ENCODE results near the gene LLGL2.
A peak's percentile ranks its signal among the peaks of the same experiment; 100 is the strongest.
"Not testable (repeated sequence)": the region's sequence is repeated elsewhere in the genome, so short reads cannot be mapped to it uniquely, and the experiment has no call there.

Gene LLGL2, protein sequence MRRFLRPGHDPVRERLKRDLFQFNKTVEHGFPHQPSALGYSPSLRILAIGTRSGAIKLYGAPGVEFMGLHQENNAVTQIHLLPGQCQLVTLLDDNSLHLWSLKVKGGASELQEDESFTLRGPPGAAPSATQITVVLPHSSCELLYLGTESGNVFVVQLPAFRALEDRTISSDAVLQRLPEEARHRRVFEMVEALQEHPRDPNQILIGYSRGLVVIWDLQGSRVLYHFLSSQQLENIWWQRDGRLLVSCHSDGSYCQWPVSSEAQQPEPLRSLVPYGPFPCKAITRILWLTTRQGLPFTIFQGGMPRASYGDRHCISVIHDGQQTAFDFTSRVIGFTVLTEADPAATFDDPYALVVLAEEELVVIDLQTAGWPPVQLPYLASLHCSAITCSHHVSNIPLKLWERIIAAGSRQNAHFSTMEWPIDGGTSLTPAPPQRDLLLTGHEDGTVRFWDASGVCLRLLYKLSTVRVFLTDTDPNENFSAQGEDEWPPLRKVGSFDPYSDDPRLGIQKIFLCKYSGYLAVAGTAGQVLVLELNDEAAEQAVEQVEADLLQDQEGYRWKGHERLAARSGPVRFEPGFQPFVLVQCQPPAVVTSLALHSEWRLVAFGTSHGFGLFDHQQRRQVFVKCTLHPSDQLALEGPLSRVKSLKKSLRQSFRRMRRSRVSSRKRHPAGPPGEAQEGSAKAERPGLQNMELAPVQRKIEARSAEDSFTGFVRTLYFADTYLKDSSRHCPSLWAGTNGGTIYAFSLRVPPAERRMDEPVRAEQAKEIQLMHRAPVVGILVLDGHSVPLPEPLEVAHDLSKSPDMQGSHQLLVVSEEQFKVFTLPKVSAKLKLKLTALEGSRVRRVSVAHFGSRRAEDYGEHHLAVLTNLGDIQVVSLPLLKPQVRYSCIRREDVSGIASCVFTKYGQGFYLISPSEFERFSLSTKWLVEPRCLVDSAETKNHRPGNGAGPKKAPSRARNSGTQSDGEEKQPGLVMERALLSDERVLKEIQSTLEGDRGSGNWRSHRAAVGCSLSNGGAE

DNA sequence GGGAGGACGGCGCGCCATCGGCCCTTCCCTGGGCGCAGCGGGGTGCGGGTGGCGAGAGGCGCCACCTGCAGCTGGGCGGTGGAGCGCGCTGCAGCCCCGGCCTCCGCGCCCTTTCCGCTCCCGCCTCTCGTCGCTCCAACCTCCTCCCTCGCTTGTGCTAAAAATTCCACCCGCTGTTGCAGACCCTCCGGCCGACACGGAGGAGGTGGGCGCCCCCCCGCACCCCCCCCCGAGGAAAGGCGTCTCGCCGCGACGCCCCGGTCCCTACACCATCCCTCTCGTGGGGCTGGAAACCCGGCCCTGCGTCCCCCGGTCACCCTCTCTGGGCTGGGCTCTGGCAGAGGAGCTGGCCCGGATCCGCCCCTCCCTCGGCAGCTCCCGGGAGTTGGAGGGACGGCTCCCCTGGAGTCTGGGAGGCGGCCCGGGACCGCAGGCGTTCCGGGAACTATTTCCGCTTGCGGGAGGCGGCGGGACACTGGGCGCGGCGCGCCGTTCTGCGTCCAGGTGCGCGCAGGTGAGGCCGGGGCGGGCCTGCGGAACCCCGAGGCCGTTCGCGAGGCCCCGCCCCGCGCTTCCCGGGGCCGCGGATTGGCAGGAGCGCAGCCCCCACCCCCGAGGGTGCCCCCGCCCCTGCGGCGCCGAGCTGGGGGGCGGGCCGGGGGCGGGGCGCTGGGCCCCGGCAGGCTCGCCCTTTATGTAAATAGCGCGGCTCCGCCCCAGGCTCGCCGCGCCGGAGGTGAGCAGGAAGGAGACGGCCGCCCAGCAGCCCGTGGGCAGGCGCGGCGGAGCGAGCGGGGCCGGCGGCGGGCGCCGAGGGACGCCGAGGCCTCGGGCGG lies at the start of gene LLGL2:
Gene LLGL2 (plus strand): TSS at position 728 of the 836 bp plus-strand sequence. CDS start 17,730 bp downstream, outside the sequence.
- DNase-seq, result peak; percentile 27

DNA sequence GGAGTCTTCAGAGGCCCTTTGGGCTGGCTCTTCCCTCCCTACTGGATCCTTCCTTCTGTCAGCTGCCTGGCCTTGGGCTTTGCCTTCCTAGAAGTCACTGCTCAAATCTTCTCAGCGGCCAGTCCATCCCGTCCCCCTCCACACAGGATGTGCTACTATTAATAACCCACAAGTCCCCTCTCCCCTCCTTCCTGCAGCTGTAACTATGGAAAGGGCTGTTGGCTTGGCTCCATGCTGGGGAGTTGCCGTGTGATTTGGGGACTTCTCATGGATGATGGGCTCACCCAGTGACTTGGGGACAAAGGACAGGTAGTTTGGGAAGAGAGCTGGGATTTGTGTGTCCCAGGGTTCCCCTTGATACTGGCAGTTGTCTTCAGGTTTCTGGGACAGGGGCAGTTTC lies 49.6 kb upstream of the LLGL2 start:
- DNase-seq, result no peak

DNA sequence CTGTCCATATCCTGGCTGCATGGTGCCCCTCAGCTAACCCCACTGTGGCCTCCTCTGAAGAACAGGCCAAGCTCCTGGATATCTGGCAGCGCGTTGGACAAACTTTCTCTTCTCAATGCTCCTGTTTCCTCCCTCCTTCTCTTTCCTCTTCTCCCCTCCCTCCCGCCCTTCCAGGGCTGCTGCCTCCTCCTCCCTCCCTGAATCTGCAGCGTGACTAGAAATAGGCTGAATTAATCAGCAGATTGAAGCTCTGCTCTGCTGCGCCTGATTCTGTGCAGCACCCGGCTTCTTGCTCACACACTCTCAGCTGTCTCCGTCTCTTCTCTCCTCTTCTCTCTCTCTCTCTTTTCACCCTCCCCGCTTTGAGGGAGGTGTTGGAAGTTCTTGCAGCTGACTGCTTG lies 49.2 kb upstream of the LLGL2 start:
- DNase-seq, result no peak

DNA sequence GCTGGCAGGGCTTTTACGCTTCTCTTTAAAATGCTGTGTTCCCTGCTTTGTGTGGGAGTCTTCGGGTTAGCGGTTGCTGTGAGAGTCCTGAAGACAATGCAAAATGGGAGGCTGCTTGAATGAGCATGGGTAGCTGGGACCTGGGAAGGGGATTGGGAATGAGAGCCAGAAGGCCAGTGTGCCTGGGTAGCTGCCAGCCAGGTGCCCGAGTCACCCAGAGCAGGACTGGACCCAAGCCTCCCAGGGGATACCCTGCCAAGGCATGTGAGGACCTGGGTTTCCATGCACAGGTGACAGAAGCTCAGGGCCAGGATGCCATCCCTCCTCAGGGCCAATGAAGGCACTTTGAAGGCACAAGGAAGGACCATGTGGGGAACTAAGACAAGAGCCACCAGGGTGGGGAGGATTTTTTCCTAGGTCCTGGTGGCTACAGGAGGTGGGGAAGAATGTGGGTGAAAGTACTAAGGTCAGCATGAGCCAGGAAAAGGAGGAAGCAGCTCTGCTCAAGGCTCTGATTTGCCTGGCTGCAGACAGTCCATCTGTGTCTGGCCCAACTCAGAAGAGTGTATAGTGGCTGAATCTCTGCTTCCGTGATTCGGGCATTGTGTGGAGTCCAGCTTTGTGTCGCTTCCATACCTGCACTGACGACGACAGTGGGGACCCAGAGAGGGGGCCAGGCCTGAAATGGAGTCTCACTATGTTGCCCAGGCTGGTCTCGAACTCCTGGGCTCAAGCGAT lies 48.6 kb upstream of the LLGL2 start:
- DNase-seq, result no peak

DNA sequence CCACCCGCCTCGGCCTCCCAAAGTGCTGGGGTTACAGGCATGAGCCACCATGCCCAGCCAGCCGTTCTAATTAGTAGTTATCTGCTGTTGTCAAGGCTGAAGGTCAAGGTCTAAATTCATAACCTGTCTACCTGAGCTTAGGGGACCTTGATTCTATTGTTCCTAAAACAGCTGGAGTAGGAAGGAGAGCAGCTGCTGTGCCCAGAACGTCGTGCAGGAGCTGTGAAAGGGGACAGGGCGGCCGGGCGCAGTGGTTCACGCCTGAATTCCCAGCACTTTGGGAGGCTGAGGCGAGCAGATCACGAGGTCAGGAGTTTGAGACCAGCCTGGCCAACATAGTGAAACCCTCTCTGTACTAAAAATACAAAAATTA lies 48.0 kb upstream of the LLGL2 start:
- not testable (repeated sequence) for DNase-seq

DNA sequence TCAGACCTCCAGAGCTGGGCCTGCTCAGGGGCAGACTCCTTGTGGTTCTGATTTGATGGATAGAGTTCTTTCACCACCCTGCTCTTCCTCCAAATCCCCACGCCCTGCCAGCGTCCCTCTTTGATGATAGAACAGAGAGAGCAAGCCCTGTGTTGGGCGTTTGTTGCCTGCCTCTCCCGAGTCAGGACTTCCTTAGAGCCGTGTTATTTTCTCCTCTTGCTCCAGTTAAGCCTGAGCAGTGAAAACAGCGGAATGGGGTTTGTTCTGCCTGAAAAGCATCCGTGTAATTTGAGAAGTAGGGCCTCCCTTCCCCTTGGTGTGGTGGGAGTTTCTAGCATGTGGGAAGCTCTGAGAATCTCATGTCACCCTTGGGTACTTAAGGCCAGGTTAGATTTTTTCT lies 47.0 kb upstream of the LLGL2 start:
- no peak for DNase-seq

DNA sequence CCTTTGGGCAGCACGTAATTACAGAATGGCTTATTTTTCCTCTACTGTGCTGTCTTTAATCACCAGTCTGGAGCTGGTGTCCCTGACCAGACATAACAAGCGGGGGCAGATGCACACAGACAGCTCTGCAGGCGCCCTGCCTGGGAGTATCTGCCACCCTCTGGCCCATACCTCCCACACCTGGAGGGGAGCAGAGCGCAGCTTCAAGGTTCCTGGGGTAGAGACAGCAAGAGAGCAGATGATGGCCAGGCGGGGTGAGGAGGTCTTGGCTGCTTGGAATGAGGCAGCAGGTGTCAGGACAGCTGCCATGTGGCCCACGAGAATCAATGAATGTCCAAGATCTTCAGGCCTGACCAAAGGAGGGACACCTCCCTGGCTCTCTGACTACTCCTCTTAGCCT lies 45.2 kb upstream of the LLGL2 start:
- no peak for DNase-seq

DNA sequence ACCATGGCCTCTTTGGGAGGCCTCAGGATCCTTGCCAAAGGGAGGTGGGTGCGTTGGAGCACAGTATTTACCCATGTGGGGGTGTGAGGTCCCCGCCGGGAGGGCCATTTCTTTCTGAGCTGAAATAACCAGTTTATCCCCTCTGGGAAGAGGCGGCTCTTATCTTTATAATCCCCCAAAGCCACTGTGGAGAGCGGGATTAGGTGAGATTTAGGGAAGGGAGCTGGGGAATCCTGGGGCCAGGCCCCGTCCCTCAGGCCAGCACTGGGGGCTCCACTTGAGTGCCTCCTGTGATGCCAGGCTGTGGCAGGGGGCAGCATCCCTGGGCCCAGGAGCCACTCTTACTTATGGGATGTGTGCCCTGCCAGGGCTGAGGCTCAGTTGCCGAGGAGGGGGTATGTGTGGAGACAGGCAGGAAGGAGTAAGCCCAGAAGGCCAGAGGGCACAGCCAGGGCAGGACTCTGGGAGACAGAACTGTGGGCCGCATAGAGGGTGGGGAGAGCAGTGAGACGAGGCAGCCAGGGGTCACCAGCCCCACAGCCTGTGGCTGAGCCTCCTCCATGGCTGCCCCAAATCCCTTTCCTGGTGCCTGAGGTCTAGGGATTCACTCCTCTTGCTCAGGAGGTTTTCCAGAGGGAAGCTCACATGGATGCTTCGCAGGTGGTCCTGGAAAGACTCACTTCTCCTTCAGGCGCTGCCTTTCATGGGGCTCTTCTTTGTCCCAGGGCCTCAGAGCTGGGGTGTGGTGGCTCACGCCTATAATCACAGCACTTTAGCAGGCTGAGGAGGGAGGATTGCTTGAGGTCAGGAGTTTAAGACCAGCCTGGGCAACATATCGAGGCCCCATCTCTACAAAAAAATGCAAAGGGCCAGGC lies 44.1 kb upstream of the LLGL2 start:
- no peak for DNase-seq

DNA sequence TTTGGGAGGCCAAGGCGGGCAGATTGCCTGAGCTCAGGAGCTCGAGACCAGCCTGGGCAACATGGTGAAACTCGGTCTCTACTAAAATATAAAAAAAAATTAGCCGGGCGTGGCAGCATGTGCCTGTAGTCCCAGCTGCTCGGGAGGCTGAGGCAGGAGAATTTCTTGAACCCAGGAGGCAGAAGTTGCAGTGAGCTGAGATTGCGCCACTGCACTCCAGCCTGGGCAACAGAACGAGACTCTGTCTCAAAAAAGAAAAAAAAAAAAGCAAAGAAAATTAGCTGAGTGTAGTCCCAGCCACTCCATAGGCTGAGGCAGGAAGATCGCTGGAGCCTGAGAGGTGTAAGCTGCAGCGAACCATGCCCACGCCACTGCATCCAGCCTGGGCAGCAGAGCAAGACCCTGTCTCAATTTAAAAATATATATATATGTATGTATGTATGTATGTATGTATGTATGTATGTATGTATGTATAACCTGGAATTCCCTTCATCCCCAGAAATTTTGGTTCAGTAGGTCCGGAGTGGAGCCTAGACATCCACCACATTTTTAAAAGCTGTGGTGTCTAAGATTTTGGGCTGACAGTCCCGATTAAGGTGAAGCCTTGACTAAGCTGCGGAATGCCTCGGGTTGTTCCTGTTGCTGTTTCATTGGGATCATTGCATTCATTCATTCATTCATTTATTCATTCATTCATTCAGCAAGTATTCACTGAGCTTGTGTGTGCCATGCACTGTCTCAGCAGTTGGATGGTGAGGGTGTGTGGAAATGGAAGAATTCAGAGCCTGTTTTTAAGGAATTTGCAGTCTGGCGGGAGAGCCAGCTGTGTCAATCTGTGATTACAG lies 43.2 kb upstream of the LLGL2 start:
- no peak for DNase-seq

DNA sequence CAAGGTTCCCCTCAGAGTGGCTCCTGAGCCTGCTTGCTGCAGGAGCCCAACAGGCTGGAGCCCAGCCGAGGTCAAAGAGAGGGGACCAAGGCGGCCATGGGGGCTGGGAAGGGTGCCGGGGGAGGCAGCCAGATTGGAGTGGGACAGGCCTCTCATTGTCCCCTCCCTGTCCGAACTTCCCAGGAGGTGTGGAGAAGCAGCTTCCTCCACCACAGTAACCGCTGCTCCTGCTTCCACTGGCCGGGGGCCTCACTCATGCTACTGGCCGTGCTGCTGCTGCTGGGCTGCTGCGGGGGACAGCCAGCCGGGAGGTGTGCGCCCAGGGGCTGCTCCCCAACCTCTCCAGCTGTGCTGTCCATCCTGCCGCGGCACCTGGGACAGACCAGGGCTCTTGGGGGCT lies 39.8 kb upstream of the LLGL2 start:
- no peak for DNase-seq

DNA sequence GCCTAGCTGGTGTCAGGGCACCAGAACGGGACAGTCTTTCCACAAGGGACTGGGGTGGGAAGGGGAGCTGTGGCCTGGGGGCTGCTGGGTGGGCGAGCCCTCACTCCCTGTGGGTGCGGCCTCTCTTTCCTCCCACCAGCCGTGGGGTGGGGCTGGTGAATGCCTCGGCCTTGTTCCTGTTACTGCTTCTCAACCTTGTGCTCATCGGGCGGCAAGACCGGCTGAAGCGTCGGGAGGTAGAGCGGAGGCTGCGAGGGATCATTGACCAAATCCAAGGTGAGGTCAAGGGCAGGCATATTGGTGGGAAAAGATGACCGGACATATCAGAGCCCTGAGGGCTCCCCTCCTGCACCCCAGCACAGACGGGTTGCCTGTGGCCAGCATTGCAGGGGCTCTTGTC lies 39.3 kb upstream of the LLGL2 start:
- no peak for DNase-seq

DNA sequence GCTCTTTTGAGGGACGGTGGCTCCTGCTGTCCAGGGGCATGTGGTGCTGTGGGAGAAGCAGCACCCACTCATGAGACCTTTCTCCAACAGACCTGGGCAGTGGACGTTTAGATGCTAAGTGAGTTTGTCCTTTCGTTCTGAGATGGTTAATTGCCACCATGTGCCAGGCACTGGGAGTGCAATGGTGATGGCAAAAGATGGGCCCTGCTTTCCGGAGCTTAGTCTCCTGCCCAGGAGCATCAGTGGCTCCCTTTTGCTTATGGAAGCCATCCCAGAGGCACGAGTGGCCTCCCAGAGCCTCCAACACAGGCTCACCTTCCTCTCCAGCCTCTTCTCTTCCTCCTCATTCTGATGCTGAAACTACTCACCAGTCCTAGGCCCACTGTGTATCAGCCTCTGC lies 38.5 kb upstream of the LLGL2 start:
- DNase-seq, result no peak

DNA sequence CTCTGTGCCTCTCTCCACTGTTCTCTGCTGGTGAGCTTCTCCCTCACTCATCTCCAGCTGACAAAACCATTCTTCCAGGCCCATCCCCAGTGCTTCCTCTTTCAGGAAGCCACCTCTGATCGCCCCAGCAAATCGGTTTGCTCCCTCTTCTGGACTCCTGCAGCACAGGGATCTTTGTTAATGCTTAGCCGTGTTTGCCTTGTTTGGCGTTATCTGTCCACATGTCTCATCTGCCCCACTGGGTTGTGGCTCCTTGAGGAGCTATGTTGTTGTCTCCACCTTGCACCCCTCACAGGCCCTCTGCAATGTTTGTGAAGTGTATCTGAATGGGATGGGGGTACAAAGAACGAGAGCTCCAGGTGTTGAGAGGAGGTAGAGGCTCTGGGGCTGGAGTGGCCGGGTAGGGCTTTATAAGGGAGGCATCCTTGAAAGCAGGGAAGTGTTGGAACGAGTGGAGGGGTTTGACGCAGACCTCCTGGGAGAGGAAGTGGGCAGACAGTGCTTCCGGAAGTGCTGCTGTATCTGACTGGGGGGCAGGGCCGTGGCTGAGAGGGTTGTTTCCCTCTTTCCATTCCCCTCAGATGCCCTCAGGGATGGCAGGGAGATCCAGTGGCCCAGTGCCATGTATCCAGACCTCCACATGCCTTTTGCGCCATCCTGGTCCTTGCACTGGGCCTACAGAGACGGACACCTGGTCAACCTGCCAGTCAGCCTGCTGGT lies 38.0 kb upstream of the LLGL2 start:
- DNase-seq, result no peak

DNA sequence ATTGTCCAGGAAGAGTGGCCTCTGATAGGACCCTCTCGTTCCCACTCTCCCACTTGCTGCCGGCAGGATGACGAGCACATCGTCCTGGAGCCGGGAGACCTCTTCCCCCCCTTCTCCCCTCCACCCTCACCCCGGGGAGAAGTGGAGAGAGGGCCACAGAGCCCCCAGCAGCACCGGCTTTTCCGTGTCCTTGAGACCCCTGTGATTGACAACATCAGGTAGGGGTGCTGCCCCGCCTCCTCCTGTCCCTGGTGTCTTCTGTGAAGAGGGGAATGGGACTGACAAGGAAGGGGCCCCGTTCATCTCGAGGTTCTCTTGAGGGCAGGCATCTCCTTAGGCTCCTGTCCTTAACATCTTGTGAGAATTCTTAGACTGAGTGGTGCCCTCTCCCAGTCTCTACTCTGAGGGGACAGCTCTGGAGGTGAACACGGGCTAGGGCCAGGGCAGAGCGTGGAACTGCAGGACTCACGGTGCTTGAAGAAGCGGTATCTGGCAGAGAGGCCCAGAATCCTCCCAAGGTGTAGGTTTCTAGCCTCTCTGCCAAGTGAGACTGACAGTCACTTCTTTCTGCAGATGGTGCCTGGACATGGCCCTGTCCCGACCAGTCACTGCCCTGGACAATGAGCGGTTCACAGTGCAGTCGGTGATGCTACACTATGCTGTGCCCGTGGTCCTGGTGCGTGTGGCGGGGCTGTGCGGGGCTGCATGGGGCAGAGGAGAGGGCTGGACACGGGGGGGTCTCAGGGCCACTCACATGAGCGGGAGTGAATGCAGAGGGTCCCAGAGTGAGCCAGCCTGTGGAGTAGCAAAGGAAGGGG lies 36.6 kb upstream of the LLGL2 start:
- no peak for DNase-seq

DNA sequence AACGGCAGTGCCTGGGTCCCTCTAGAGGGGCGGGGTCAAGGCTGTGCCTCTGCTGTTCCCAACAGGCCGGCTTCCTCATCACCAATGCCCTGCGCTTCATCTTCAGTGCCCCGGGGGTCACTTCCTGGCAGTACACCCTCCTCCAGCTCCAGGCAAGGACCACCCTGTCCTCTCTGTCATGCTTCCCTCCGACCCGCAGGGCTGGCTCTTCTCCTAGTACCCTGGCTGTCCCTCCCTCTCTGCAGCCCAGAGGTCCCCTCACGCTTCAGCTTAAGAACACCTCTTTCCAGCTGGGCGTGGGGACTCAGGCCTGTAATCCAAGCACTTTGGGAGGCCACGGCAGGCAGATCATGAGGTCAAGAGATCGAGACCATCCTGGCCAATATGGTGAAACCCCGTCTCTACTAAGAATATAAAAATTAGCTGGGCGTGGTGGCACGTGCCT lies 36.0 kb upstream of the LLGL2 start:
- DNase-seq, result no peak

DNA sequence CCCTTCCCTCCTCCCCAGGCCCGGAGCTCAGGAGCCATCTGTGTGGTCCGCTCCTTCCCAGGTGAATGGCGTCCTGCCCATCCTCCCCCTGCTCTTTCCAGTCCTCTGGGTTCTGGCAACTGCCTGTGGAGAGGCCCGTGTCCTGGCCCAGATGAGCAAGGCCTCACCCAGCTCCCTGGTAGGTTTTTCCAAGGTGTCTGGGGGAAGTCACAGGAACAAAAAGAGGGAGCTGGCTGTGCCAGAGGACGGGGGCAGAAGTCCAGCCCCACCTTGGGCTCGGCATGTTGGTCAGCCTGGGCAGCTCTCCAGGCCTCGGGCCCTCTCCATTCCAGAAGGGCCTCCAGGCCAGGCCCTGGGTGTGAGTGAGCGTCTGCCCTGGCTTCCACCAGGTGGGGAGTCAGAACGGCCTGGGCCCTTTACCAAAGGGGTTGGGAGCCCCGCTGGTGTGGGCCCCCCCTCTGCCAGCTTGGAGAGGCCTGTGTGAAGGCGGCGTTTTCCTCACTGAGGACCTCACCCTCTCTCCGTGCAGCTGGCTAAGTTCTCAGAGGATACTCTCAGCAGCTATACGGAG lies 35.2 kb upstream of the LLGL2 start:
- DNase-seq, result no peak

DNA sequence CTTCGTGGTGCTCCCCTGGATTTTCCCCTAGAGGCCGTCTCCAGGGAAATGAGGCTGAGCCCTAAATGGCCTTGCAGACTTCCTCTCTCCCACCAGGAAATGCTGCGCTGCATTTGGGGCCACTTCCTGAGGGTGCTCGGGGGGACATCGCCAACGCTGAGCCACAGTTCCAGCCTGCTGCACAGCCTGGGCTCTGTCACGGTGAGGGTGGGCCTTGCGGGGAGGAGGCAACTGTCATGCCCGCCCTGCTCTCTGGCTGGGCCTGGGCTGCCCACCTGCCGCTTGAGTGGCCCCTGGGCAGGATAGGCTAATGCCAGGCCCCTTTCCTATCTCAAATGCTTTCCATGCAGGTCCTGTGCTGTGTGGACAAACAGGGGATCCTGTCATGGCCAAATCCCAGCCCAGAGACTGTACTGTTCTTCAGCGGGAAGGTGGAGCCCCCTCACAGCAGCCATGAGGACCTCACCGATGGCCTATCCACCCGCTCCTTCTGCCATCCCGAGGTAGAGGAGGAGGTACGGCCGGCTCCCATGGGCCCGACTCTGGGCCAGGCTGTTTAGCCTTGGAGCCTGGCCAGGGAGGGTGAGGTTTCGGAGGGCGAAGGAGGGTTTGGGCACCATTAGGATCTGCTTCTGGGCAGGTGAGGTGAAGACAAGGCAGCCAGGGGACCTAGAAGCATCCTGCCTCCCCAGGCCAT lies 34.4 kb upstream of the LLGL2 start:
- no peak for DNase-seq

DNA sequence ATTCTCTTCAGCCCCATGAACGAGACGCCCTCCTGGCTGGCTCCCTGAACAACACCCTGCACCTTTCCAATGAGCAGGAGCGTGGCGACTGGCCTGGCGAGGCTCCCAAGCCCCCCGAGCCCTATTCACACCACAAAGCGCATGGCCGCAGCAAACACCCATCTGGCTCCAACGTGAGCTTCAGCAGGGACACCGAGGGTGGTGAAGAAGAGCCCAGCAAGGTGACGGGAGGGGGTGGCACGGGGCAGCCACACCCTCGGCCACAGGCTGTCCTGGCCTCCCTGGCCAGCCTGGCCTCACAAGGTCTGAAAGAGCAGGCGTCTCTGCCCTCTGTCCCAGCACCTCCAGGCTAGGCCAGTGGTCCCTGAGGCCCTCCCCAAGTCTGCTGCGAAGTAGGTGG lies 33.8 kb upstream of the LLGL2 start:
- DNase-seq, result no peak
